ENCODE measurements around the gene SNPH.
A peak's percentile ranks its signal among the peaks of the same experiment; 100 is the strongest.

SNPH gene

DNA sequence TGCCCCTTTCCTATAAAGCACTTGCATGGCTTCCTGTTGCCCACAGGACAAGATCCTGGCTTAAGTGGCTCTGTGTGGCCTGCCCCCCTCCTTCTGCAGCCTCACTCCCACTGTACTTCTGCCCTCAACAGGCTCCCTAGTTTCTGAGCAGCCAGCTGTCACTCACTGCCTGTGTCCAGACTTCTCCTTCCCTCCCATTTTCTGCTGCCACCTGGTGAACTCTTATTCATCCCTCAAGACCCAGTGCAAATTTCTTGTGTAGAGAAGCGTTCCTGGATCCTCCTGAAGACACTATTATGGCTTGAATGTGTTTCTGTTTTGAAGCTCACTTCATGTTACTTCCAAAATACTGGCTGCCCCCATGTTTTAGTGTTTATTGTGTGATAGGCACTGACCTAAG is 26.5 kb downstream of the SNPH start:
- no peaks in the 10 kb centered on the region for H3K36me3 Mint-ChIP-seq (ENCODE audit: low read depth)
- ATAC-seq (no peak), DNase-seq (no peak)
- no peaks in the 10 kb centered on the region for H3K9me3 Mint-ChIP-seq
- H3K4me3 Mint-ChIP-seq, result no peak overlapping the region
- H3K4me1 Mint-ChIP-seq, result peaks cover 23% of the 10 kb centered on the region
- no peaks in the 10 kb centered on the region for H3K27me3 Mint-ChIP-seq
- H3K27ac Mint-ChIP-seq, result no peak overlapping the region

DNA sequence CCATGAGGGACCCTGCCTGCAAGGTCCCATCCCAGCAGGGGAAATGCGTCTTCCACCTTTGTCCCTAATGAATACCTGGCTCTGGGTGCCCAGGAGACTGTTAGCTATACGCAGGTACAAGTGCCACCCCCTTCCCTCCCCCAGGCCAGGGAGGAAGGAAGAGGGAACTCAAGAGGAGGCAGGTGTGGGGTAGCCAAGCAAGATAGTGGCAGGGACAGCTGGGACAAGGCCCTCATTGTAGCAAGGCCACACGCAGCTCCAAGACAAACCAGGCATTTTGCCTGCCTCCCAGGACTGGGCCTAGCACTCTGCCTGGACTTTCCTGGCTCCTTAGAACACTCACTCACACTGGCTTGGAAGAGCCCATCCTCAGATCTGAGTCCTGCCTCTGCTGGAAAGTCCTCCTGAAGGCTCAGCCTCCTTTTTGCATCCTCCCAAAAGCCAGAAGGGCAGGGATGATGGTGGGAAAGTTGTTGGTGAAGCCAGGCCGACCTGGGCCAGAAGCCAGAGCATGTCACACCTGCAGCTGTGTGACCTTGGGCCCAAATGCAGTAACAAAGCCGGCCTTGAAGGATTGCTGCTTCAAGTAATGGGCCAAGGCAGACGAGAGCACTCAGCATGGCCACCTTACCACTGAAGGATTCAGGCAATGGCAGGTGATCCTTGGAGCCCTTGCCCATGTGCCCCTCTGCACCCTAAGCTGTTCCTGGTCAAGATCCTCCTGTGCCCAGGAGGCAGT is 27.7 kb downstream of the SNPH start:
- H3K4me3 Mint-ChIP-seq, result no peak overlapping the region
- no peak for ATAC-seq
- peaks cover 22% of the 10 kb centered on the region for H3K4me1 Mint-ChIP-seq
- H3K27ac Mint-ChIP-seq, result peak overlapping the region; percentile 49
- no peaks in the 10 kb centered on the region for H3K9me3 Mint-ChIP-seq
- no peak for DNase-seq
- H3K27me3 Mint-ChIP-seq, result no peaks in the 10 kb centered on the region
- H3K36me3 Mint-ChIP-seq (ENCODE audit: low read depth), result no peaks in the 10 kb centered on the region

DNA sequence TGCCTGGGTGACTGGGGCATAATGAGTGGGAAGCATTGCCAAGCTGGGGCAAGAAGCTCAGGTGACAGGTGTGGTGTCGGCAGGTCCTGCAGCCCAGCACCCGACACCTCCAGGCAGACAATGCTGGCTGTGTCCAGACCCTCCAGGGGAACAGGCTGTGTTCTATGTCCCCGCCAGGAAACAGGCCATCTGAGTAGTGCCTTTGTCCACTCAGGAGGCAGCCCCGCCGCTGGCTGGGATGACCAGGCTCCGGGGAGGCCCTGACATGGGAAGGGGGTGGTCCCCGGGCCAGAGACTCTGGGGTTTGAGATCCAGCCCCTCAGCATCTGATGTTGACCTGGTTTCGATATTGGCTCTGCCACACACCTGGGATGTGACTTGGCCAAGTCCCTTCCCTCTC is 28.4 kb downstream of the SNPH start:
- DNase-seq, result no peak
- H3K4me1 Mint-ChIP-seq, result peaks cover 28% of the 10 kb centered on the region
- ATAC-seq, result no peak
- H3K36me3 Mint-ChIP-seq (ENCODE audit: low read depth), result no peaks in the 10 kb centered on the region
- H3K4me3 Mint-ChIP-seq, result no peak overlapping the region
- no peak overlapping the region for H3K27ac Mint-ChIP-seq
- no peaks in the 10 kb centered on the region for H3K27me3 Mint-ChIP-seq
- no peaks in the 10 kb centered on the region for H3K9me3 Mint-ChIP-seq

DNA sequence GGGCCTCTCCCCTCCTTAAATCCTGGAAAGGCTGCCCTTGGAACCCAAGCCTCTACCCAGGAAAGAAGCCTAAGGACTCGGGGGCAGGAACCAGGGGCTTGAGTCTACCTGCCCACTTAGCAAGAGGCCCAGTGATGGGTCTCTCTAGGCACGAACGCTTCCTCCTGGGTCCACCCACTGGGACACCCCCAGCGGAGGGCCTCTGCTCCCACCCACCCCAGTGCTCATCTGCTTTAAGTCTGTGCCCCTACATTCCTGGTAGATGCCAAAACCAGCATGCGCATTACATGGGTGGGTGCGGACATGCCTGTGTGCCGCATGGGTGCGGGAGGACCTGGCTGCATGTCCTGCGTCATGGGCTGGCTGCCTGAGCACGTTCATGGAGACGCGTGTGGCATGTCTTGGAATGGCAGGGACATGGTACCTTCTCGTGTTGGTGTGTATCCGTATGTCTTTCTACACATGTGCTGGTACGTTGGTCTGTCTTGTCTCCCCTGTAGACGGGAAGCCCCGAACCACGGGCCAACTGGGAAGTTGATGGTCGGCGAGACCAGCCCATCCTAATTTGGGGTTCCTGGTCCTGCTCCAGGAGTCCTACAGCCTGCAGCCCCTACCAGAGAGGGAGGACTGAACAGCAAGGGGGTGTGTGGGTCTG is 29.3 kb downstream of the SNPH start:
- no peak for ATAC-seq
- no peaks in the 10 kb centered on the region for H3K36me3 Mint-ChIP-seq (ENCODE audit: low read depth)
- DNase-seq, result no peak
- H3K4me1 Mint-ChIP-seq, result peaks cover 32% of the 10 kb centered on the region
- no peak overlapping the region for H3K27ac Mint-ChIP-seq
- H3K4me3 Mint-ChIP-seq, result no peak overlapping the region
- no peaks in the 10 kb centered on the region for H3K9me3 Mint-ChIP-seq
- no peaks in the 10 kb centered on the region for H3K27me3 Mint-ChIP-seq

DNA sequence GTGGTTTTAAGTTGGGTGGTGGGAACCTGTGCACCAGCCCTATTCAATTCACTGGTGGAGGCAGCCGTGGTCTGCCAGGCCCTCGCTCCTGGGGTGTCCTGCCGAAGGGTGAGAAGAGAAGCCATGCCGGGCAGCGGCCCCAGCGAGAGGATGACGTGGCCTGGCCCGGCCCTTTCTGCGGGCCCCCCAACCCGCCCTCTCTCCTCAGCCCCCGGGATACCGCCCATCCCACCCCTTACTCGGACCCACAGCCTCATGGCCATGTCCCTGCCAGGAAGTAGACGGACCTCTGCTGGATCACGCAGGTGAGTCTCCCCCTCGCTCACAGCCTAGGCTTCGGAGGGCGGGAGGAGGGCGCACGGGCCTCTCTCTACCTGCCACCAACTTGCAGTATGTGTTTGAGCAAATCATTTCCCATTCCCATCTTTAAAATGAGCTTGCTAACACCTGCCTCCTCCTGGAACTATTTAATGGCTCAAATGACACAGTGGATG is 30.1 kb downstream of the SNPH start:
- Mint-ChIP-seq H3K4me3 (no peak overlapping the region), H3K27ac (no peak overlapping the region), H3K27me3 (no peaks in the 10 kb centered on the region), H3K9me3 (no peaks in the 10 kb centered on the region), H3K4me1 (peaks cover 33% of the 10 kb centered on the region), H3K36me3 (ENCODE audit: low read depth) (no peaks in the 10 kb centered on the region)
- DNase-seq, result no peak
- no peak for ATAC-seq

DNA sequence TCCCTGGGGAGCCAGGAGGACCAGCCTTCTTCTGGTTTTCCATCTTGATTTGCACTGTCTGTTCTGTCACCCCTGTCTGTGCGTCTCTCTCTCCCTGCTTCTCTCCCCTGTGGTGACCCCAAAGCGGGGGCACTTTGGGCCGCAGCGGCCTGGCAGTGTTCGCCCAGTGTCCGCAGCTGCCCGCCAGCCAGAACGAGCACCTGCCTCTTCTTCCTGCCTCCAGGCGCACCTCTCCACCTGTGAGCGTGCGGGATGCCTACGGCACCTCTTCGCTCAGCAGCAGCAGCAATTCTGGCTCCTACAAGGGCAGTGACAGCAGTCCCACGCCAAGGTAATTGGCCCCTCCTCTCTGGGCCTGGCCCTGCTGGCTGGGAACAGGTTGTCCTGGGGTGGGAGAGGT is 30.8 kb downstream of the SNPH start:
- no peak for DNase-seq
- Mint-ChIP-seq H3K27me3 (no peaks in the 10 kb centered on the region), H3K4me3 (no peak overlapping the region), H3K36me3 (ENCODE audit: low read depth) (no peaks in the 10 kb centered on the region), H3K4me1 (peaks cover 31% of the 10 kb centered on the region), H3K9me3 (no peaks in the 10 kb centered on the region), H3K27ac (peak overlapping the region; percentile 11)
- ATAC-seq, result no peak

DNA sequence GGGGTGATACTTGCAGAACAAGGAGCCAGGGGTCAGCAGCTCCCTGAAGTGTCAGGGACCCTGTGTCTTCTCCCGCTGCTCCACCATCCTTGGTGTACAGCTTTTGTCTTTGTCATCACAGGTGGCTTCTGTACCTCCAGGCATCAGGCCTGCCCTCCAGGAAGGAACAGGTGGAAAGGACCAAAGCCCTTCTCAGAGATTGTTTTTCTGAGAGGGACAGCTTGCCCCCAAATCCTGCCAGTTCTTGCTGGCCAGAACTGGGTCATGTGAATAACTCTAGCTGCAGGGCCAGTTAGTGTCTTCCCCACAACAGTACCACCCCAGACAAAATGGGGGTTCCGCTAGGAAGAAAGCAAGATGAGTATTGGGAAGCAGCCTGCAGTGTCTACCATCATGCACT is 31.4 kb downstream of the SNPH start:
- Mint-ChIP-seq H3K36me3 (ENCODE audit: low read depth) (no peaks in the 10 kb centered on the region), H3K27me3 (no peaks in the 10 kb centered on the region), H3K27ac (no peak overlapping the region), H3K4me3 (no peak overlapping the region), H3K4me1 (peaks cover 31% of the 10 kb centered on the region), H3K9me3 (no peaks in the 10 kb centered on the region)
- ATAC-seq, result no peak
- no peak for DNase-seq

DNA sequence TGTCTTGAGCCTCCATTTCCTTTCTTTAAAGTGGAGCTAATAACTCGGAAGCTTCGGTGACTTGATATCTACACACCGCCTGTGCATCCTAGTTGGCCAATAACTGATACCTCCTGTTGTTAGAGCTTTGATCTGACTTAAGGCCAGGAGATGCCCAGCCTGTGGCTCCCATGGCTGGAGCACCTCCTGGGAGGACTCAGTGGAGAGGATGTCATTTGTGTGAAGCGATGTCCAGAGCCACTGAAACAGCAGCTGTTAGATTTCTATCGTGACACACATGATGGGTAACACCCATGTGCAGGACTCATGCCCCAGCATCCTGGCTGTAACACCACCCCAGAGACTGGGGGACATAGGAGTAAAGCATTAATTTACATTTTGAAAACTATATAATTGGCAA is 32.1 kb downstream of the SNPH start:
- ATAC-seq (no peak), DNase-seq (no peak)
- Mint-ChIP-seq H3K9me3 (no peaks in the 10 kb centered on the region), H3K36me3 (ENCODE audit: low read depth) (no peaks in the 10 kb centered on the region), H3K4me1 (peaks cover 26% of the 10 kb centered on the region), H3K4me3 (no peak overlapping the region), H3K27ac (no peak overlapping the region), H3K27me3 (no peaks in the 10 kb centered on the region)

DNA sequence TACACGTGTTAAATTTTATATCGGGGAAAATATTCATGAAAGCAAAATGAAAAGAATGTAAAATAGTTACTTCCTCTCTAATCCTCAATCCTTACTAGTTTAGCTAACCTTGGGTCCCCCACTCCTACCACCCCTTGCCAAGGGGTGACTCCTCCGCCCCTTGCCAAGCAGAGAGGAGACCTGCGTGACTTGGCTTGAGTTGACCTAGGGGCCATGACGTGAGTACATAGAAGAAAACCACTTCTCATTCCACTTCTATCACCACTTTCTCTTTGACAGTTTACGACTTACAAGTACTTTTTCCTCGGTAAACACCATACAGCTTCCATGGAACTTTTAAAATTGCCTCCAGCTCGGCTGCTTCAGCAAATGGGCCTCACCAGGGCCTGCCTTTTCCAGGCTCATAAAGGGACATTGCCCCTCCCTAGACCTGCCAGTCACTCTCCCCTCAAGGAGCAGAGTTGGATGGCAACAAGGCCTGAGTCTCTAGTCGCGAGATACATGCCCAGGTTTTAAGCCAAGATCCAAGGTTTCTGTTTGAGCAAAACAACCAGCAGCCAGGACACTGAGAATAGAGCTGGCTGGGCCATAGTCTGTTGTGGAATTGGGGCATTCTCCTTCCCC is 32.9 kb downstream of the SNPH start:
- Mint-ChIP-seq H3K27ac (no peak overlapping the region), H3K9me3 (no peaks in the 10 kb centered on the region), H3K4me1 (peaks cover 25% of the 10 kb centered on the region), H3K27me3 (no peaks in the 10 kb centered on the region), H3K36me3 (ENCODE audit: low read depth) (no peaks in the 10 kb centered on the region), H3K4me3 (no peak overlapping the region)
- no peak for ATAC-seq
- DNase-seq, result no peak

DNA sequence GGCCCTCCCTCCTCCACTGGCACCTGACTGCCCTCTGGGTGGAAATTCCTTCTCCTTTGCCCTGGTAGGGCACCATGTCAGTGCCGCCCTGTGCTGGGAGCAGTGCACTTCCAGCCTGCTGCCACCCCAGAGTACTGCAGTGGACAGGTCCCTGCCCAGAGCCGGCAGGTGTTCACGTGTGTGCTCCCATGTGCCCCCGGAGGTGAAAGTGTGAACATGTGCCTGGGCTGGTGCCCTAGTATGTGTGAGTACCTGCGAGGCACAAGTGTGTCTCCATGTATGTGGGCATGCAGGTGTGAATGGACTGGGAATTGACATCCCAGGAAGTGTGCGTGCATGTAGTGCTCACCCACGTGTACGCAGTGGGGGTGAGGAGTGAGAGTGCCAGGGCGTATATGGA is 33.4 kb downstream of the SNPH start:
- no peaks in the 10 kb centered on the region for H3K36me3 Mint-ChIP-seq (ENCODE audit: low read depth)
- ATAC-seq (no peak), DNase-seq (peak; percentile 50)
- H3K9me3 Mint-ChIP-seq, result no peaks in the 10 kb centered on the region
- H3K4me1 Mint-ChIP-seq, result peaks cover 25% of the 10 kb centered on the region
- no peaks in the 10 kb centered on the region for H3K27me3 Mint-ChIP-seq
- no peak overlapping the region for H3K27ac Mint-ChIP-seq
- no peak overlapping the region for H3K4me3 Mint-ChIP-seq

DNA sequence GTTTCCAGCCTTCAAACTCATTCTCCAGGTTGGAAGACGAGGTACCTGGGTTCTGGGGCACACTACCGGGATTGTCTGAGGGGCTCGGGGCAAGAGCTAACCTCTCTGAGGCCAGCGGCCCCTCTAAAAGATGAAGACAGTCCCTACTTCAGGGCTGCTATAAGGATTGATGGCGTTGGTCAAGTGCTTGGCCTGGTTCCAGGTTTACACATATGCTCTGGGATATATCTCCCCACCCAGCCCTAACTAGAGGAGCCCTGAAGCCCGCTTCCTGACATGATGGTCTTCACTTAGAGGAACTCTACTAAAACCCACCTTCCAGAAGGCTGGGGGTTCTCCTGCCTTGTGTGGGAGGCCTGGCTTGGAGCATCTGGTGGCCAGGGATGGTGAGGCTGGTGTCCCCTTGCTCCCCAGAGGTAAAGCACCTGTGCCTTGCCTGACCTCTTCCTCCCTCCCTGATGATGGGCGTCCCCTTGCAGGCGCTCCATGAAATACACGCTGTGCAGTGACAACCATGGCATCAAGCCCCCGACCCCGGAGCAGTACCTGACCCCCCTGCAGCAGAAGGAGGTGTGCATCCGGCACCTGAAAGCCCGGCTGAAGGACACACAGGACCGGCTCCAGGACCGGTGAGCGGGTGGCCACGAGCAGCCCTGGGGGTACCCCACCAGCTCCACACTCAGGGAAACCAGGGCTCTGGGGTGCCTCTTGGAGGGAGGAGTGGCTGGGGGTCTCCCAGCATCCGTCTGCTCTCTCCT is 34.2 kb downstream of the SNPH start:
- Mint-ChIP-seq H3K36me3 (ENCODE audit: low read depth) (no peaks in the 10 kb centered on the region), H3K27ac (peak overlapping the region; percentile 91)
- peak; percentile 10 for ATAC-seq

DNA sequence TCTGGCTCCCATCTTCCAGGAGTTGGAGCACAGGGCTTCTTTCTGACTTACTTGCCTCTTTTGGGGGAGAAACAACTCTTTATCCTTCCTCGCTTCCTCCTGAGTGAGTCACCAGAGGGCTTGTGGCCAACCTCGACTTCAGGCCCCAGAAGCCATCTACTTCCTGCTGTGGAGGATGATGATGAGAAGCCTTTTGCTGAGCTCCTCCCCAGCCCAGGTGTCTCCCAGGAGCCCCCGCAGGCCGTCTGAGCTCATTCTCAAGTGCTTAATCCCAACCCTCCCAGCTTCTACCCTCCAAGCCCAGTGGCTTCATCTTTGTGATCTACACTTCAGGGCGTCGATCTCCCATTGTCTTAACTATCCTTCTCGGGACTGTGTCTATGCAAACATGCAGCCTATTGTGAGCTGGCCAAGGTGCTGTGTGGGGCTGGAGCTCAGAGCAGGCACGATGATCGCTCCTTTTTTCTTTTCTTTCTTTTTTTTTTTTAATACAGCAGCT is 35.0 kb downstream of the SNPH start:
- ATAC-seq (peak; percentile 90), DNase-seq (peak; percentile 60)
- Mint-ChIP-seq H3K4me1 (peaks cover 25% of the 10 kb centered on the region), H3K4me3 (peak overlapping the region; percentile 75), H3K27me3 (no peaks in the 10 kb centered on the region), H3K36me3 (ENCODE audit: low read depth) (no peaks in the 10 kb centered on the region), H3K27ac (peak overlapping the region; percentile 91), H3K9me3 (no peaks in the 10 kb centered on the region)

More for the DNA sequence above, 34.2 kb downstream of the SNPH start:
- H3K27me3 Mint-ChIP-seq, result no peaks in the 10 kb centered on the region
- peak overlapping the region; percentile 75 for H3K4me3 Mint-ChIP-seq
- DNase-seq, result no peak
- H3K9me3 Mint-ChIP-seq, result no peaks in the 10 kb centered on the region
- H3K4me1 Mint-ChIP-seq, result peaks cover 25% of the 10 kb centered on the region

DNA sequence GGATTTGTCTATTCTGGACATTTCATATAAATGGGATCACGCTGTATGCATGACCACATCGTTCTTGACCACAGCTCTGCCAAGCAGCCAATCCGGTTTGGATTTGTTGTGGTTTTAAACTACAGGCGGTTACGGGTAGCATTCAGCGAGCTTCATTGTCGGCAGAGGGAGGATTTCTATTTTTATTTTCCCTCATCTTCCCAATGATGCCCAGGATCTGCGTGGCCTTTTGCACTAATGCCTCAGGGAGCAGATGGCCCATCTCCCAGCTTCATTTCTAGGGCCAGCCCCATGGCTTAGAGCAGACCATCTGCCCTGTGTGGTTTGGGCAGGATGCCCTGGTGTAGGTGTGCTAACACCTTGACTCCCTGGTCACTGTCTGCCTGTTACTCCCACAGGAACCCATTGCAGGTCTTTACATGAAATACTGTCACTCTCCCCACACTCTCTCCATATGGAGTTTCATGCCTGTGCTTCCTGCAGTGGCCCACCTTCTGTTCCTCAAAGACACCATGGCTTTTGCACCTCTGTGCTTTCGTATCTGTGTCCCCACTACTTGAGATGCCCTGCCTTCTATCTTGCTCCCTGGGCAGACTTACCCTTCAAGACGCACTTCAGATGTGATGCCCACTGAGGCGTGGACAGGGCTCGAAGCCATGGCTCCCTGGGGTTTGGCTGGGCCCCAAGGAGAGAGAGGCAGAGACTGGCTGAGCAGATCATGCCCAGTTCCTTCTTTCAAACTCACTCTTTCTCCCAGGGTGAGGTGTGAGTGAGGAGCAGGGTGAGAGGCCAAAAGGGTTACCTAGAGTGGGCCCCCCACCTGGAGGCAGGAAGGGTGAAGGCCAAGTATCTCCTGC is 36.8 kb downstream of the SNPH start:
- H3K9me3 Mint-ChIP-seq, result no peaks in the 10 kb centered on the region
- ATAC-seq, result no peak
- peaks cover 23% of the 10 kb centered on the region for H3K4me1 Mint-ChIP-seq
- H3K27me3 Mint-ChIP-seq, result no peaks in the 10 kb centered on the region
- no peak overlapping the region for H3K27ac Mint-ChIP-seq
- H3K4me3 Mint-ChIP-seq, result no peak overlapping the region
- no peak for DNase-seq
- H3K36me3 Mint-ChIP-seq (ENCODE audit: low read depth), result no peaks in the 10 kb centered on the region

Data from activated naive CD8-positive, alpha-beta T cell treated with anti-CD3 and anti-CD28 coated beads, Interleukin-2, amount 50 U/mL, for 24 hours (primary cell).